Activated T-cell treated with anti-CD3 and anti-CD28 coated beads, Interleukin-2, amount 50 U/mL, for 72 hours (primary cell): ENCODE measurements around the gene DR1. TPM values are rescaled to one million over a fixed set of nuclear protein-coding genes. Genes with fewer than 3 reads are reported as not detected.
"Not testable (repeated sequence)": the region's sequence is repeated elsewhere in the genome, so short reads cannot be mapped to it uniquely, and the experiment has no call there.

Source experiments
- ATAC-seq, 2 donors: fragments of 150-1000 bp; cut with Tn5 transposase; replicated peaks in 1 of 2; 2 replicates each; pipeline ENCODE4 v1.10.0; 2021; ENCODE audit warnings: moderate library complexity in 2 of 2, mild to moderate bottlenecking in 1 of 2
- DNase-seq, 2 donors: peaks; one replicate each; pipeline ENCODE4 v3.0.0; 2021 to 2022; ENCODE audit warnings: mixed read lengths in 1 of 2
- H3K27ac Mint-ChIP-seq: one replicate; pipeline ENCODE4 v1.8.0; 2022; ENCODE audit warnings: mild to moderate bottlenecking, moderate library complexity, mixed read lengths
- H3K27me3 Mint-ChIP-seq: one replicate; pipeline ENCODE4 v1.8.0; 2022; ENCODE audit warnings: low read depth, mixed read lengths
- H3K36me3 Mint-ChIP-seq, 2 donors: one replicate each; pipeline ENCODE4 v1.8.0; 2022; ENCODE audit warnings: mixed read lengths in 2 of 2, mild to moderate bottlenecking in 1 of 2; ENCODE audit not compliant: insufficient read depth in 2 of 2
- H3K4me1 Mint-ChIP-seq: one replicate; pipeline ENCODE4 v1.8.0; 2022; ENCODE audit warnings: low read depth, mixed read lengths
- H3K4me3 Mint-ChIP-seq, 2 donors: one replicate each; pipeline ENCODE4 v1.8.0; 2022; ENCODE audit warnings: mild to moderate bottlenecking in 2 of 2, mixed read lengths in 2 of 2, moderate library complexity in 2 of 2
- H3K9me3 Mint-ChIP-seq, 2 donors: one replicate each; pipeline ENCODE4 v1.8.0; 2022; ENCODE audit warnings: mixed read lengths in 2 of 2
- total RNA-seq, 2 donors: library from RNA; stranded (reverse); gene quantifications; one replicate each; pipeline ENCODE4 v1.2.3, GENCODE V29; 2022

Gene DR1
- total RNA-seq, 2 donors from 2014 or later = 78.4 to 86.2 TPM

- H3K4me3 Mint-ChIP-seq = peak overlapping the region; percentile 99
- DNase-seq = peak; percentile 34 to 41
- peaks cover 16% of the 10 kb centered on the region for H3K4me1 Mint-ChIP-seq
- no peaks in the 10 kb centered on the region for H3K27me3 Mint-ChIP-seq
- peak; percentile 42 to 45 for ATAC-seq
- H3K36me3 Mint-ChIP-seq = peaks cover 17 to 24% of the 10 kb centered on the region in 2 donors
- no peaks in the 10 kb centered on the region for H3K9me3 Mint-ChIP-seq
- peak overlapping the region; percentile 99 for H3K27ac Mint-ChIP-seq
Observed at GRCh38 chr1:93346421-93346993, 800 bp downstream of the DR1 start.

DNA sequence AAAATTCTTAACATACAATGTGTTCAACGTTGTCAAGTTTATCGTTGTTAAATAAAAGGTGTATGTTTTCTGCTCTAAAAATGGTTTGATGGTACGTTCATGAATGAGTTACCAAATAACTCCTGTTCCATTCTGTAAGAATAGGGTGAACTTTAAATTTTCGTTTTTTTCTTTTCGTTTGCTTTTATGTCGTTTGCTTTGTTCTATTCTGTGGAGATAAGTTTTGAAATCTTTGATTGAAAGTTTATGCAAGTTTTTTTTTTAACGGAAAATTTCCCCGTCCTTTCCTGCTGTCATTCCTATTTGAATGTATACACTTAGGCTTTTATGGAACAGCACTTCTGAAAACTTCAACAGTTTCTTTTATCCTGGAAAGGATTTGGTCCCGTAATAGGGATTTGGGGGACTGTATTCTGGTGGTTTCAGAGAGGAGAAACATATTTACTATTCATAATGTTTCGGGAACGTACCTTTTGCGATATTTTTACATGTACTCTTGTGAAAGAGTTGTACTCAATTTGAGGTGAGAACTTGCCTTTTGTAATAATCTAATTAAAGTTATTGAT is 1.7 kb downstream of the DR1 start:
- Mint-ChIP-seq H3K4me3 (peak overlapping the region; percentile 99), H3K36me3 (peaks cover 17 to 24% of the 10 kb centered on the region in 2 donors), H3K4me1 (peaks cover 22% of the 10 kb centered on the region), H3K27me3 (no peaks in the 10 kb centered on the region), H3K9me3 (no peaks in the 10 kb centered on the region), H3K27ac (peak overlapping the region; percentile 99)
- ATAC-seq (no peak), DNase-seq (no peak)

GRCh38 chr1:93348104-93348728 is 2.5 kb downstream of the DR1 start:
- DNase-seq = no peak
- H3K36me3 Mint-ChIP-seq = peaks cover 17 to 25% of the 10 kb centered on the region in 2 donors
- peak overlapping the region; percentile 99 for H3K27ac Mint-ChIP-seq

GRCh38 chr1:93349231-93350135 is 3.8 kb downstream of the DR1 start:
- peaks cover 17 to 26% of the 10 kb centered on the region in 2 donors for H3K36me3 Mint-ChIP-seq
- no peak for ATAC-seq
- no peaks in the 10 kb centered on the region for H3K27me3 Mint-ChIP-seq
- H3K4me3 Mint-ChIP-seq = peak overlapping the region; percentile 99
- H3K4me1 Mint-ChIP-seq = peaks cover 37% of the 10 kb centered on the region
- no peaks in the 10 kb centered on the region for H3K9me3 Mint-ChIP-seq
- H3K27ac Mint-ChIP-seq = peak overlapping the region; percentile 93
- DNase-seq = no peak

More at GRCh38 chr1:93348104-93348728, 2.5 kb downstream of the DR1 start:
- Mint-ChIP-seq H3K27me3 (no peaks in the 10 kb centered on the region), H3K4me3 (peak overlapping the region; percentile 99), H3K4me1 (peaks cover 30% of the 10 kb centered on the region), H3K9me3 (no peaks in the 10 kb centered on the region)
- ATAC-seq = no peak

DNA sequence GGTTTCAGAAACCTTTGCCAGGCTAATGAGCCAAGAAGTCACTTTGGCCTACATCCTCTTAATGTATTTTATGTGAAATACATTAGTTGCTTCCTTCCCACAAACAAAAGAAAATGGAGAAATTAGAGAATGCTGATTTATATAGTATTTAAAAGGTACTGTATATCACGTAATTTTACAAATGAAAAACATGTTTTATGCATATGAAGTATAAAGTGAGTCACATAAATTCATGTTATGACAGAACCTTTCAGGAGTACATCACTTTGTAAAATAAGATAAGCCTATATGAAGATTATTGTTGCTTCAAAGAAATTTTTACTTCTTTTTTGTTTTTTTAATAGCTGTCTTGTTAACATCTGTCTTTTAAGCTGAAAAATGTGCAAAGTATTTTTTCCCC is 4.6 kb downstream of the DR1 start:
- no peaks in the 10 kb centered on the region for H3K27me3 Mint-ChIP-seq
- H3K4me3 Mint-ChIP-seq = peak overlapping the region; percentile 80 to 87
- H3K27ac Mint-ChIP-seq = peak overlapping the region; percentile 39
- no peaks in the 10 kb centered on the region for H3K9me3 Mint-ChIP-seq
- ATAC-seq (no peak), DNase-seq (no peak)
- peaks cover 46% of the 10 kb centered on the region for H3K4me1 Mint-ChIP-seq
- H3K36me3 Mint-ChIP-seq = peaks cover 15 to 33% of the 10 kb centered on the region in 2 donors

DNA sequence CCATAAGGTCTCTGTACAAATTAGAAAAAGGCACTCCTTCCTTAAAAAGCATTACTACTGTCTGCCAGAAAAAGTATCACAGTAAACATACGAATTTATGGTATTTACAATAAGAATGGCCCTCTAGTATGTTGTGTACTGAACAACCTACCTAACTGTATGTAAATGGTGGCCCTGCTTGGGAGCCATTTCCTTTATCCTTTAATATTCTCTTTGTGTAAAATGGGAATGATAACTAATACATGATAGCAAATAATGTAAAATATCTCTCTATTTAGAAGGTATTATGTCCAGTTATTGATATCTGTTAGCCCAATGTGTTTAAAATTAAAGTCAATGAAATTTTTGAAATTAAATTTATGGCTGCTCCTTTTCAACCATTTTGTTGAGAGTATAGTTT is 5.2 kb downstream of the DR1 start:
- Mint-ChIP-seq H3K4me1 (peaks cover 50% of the 10 kb centered on the region), H3K27ac (no peak overlapping the region), H3K4me3 (peak overlapping the region; percentile 32 to 87), H3K36me3 (peaks cover 13 to 37% of the 10 kb centered on the region in 2 donors), H3K27me3 (no peaks in the 10 kb centered on the region), H3K9me3 (no peaks in the 10 kb centered on the region)
- ATAC-seq (no peak), DNase-seq (no peak)

- ATAC-seq, H3K27ac Mint-ChIP-seq, H3K27me3 Mint-ChIP-seq, DNase-seq, H3K9me3 Mint-ChIP-seq: not testable (repeated sequence)
- peaks cover 52% of the 10 kb centered on the region for H3K4me1 Mint-ChIP-seq
- peak overlapping the region; percentile 20 to 29 for H3K4me3 Mint-ChIP-seq
- H3K36me3 Mint-ChIP-seq = peaks cover 13 to 37% of the 10 kb centered on the region in 2 donors
Observed at GRCh38 chr1:93351346-93351745, 5.6 kb downstream of the DR1 start.

DNA sequence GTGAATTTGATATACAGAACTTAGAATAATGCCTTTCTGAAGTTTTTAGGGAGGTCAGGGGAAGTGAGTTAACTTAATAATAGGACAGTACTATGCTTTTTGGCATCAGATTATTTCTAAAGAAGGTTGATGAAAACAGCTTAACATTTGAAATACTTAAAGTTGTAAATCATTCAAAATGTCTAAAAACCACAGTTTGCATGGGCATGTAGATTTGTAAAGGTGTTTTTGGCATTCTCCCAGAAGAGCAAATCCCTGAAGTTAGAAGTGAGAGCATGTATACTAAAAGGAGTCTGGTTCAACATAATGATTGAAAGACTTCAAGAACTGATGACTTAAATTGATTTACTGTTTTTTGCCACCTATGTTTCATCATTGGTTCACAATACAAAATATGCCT is 6.7 kb downstream of the DR1 start:
- H3K36me3 Mint-ChIP-seq = peaks cover 6 to 34% of the 10 kb centered on the region in 2 donors
- ATAC-seq = no peak
- H3K9me3 Mint-ChIP-seq = no peaks in the 10 kb centered on the region
- no peaks in the 10 kb centered on the region for H3K27me3 Mint-ChIP-seq
- DNase-seq = no peak
- H3K27ac Mint-ChIP-seq = peak overlapping the region; percentile 42
- H3K4me1 Mint-ChIP-seq = peaks cover 63% of the 10 kb centered on the region
- H3K4me3 Mint-ChIP-seq = peak overlapping the region; percentile 63 to 64

GRCh38 chr1:93353286-93353685 is 7.6 kb downstream of the DR1 start:
- Mint-ChIP-seq H3K4me1 (peaks cover 72% of the 10 kb centered on the region), H3K36me3 (peaks cover 7 to 36% of the 10 kb centered on the region in 2 donors)

DNA sequence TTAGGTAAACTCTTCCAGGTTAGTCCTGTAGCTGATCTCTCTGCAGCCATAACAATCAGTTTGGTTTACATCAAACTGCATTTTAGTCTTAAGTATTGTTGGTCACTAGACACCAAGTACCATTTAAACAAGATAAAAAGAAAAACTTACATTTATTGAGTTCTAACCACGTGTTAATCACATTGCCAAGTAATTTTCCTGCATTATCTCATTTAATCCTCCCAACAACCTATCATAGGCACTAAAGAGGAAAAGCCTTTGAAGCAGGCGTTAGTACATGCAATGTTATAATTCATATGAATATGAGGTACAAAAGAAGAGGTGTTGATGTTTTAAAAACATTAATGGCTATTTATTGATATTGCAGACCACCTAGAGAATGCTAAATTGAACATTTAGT is 9.0 kb downstream of the DR1 start:
- H3K27ac Mint-ChIP-seq = peak overlapping the region; percentile 46
- no peak for ATAC-seq
- no peak overlapping the region for H3K4me3 Mint-ChIP-seq
- H3K27me3 Mint-ChIP-seq = no peaks in the 10 kb centered on the region
- peaks cover 8 to 39% of the 10 kb centered on the region in 2 donors for H3K36me3 Mint-ChIP-seq
- peaks cover 81% of the 10 kb centered on the region for H3K4me1 Mint-ChIP-seq
- no peaks in the 10 kb centered on the region for H3K9me3 Mint-ChIP-seq
- DNase-seq = no peak

More at GRCh38 chr1:93353286-93353685, 7.6 kb downstream of the DR1 start:
- no peaks in the 10 kb centered on the region for H3K27me3 Mint-ChIP-seq
- H3K9me3 Mint-ChIP-seq = no peaks in the 10 kb centered on the region
- no peak for DNase-seq
- peak in 1 of 2 donors; percentile 22 for ATAC-seq
- peak overlapping the region; percentile 39 to 50 for H3K4me3 Mint-ChIP-seq
- peak overlapping the region; percentile 91 for H3K27ac Mint-ChIP-seq

GRCh38 chr1:93357242-93357641 is 11.5 kb downstream of the DR1 start:
- peaks cover 5 to 37% of the 10 kb centered on the region in 2 donors for H3K36me3 Mint-ChIP-seq

DNA sequence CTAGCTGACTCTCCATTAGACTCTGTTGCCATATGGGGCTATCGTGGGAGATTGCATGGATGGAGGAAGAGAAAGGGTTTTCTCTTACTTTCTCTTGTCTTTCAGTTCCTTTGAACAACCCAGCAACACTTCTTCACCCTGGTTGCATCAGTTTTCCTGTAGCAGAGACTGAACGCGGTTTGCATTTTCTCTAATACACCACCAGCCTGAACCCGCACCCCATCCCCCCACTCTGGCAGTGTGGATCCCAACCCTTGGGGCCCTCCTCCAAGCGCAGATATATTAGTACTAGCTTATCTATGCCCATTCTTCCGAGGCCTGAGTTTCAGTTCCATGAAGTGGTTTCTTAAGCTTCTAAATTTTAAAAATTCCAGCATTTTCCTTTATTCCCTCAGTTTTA is 12.6 kb downstream of the DR1 start:
- no peaks in the 10 kb centered on the region for H3K9me3 Mint-ChIP-seq
- peak overlapping the region; percentile 77 for H3K27ac Mint-ChIP-seq
- H3K4me3 Mint-ChIP-seq = peak overlapping the region in 1 of 2 donors; percentile 49
- no peaks in the 10 kb centered on the region for H3K27me3 Mint-ChIP-seq
- H3K4me1 Mint-ChIP-seq = peaks cover 71% of the 10 kb centered on the region
- DNase-seq (no peak), ATAC-seq (peak in 1 of 2 donors; percentile 35)
- H3K36me3 Mint-ChIP-seq = peaks cover 8 to 41% of the 10 kb centered on the region in 2 donors

More at GRCh38 chr1:93357242-93357641, 11.5 kb downstream of the DR1 start:
- DNase-seq (no peak), ATAC-seq (no peak)
- Mint-ChIP-seq H3K9me3 (no peaks in the 10 kb centered on the region), H3K4me3 (no peak overlapping the region), H3K27me3 (no peaks in the 10 kb centered on the region), H3K4me1 (peaks cover 81% of the 10 kb centered on the region), H3K27ac (no peak overlapping the region)
